Skeletal muscle tissue (tissue), 4 donors: Measurements from ENCODE around the gene VSTM2L. TPM values are rescaled to one million over a fixed set of nuclear protein-coding genes. Genes with fewer than 3 reads are reported as not detected.

Experiments
- H3K27ac ChIP-seq: one replicate; pipeline ENCODE4 v1.7.0; 2013; ENCODE audit warnings: mild to moderate bottlenecking, low read depth, low read length, inconsistent platforms
- H3K27me3 ChIP-seq, 3 donors: one replicate each; pipeline ENCODE4 v1.7.0; 2013; ENCODE audit warnings: low read length in 3 of 3; ENCODE audit not compliant: control insufficient read depth in 3 of 3, insufficient read depth in 3 of 3
- H3K36me3 ChIP-seq, 3 donors: one replicate each; pipeline ENCODE4 v1.7.0; 2013; ENCODE audit warnings: low read length in 3 of 3; ENCODE audit not compliant: control insufficient read depth in 3 of 3, insufficient read depth in 3 of 3
- H3K4me1 ChIP-seq, 3 donors: one replicate each; pipeline ENCODE4 v1.7.0; 2013; ENCODE audit warnings: low read length in 3 of 3, mild to moderate bottlenecking in 3 of 3; ENCODE audit not compliant: control insufficient read depth in 3 of 3, insufficient read depth in 3 of 3
- H3K4me3 ChIP-seq, 3 donors: one replicate each; pipeline ENCODE4 v1.7.0; 2013; ENCODE audit warnings: low read length in 3 of 3
- H3K9ac ChIP-seq, 3 donors: one replicate each; pipeline ENCODE4 v1.7.0; 2013; ENCODE audit warnings: low read length in 3 of 3, mild to moderate bottlenecking in 3 of 3, moderate library complexity in 2 of 3, low read depth in 1 of 3
- H3K9me3 ChIP-seq, 3 donors: one replicate each; pipeline ENCODE4 v1.7.0; 2013; ENCODE audit warnings: low read length in 3 of 3; ENCODE audit not compliant: control insufficient read depth in 3 of 3
- total RNA-seq: library from RNA; depleted of rRNA; stranded (reverse); fragments of >200 nt; gene quantifications from one replicate; pipeline ENCODE4 v1.2.3, GENCODE V29; 2014
- donor health status: Osteomylitis.

VSTM2L gene
- total RNA-seq, 1 donor from 2014 or later: not detected

GRCh38 chr20:37986044-37986858 lies 83.3 kb downstream of the VSTM2L start:
- Histone ChIP-seq H3K4me3 (no peak overlapping the region), H3K36me3 (peaks cover 6 to 9% (median 8%) of the 10 kb centered on the region in 3 donors), H3K27me3 (no peaks in the 10 kb centered on the region), H3K9ac (peak overlapping the region in 1 of 3 donors; percentile 19), H3K27ac (peak overlapping the region; percentile 79), H3K9me3 (no peaks in the 10 kb centered on the region), H3K4me1 (peaks cover 53 to 71% (median 65%) of the 10 kb centered on the region in 3 donors)

GRCh38 chr20:37986873-37987601 lies 84.1 kb downstream of the VSTM2L start:
- H3K4me1 ChIP-seq: peaks cover 60 to 78% (median 73%) of the 10 kb centered on the region in 3 donors

GRCh38 chr20:37987602-37988290 lies 84.8 kb downstream of the VSTM2L start:
- Histone ChIP-seq H3K27ac (peak overlapping the region; percentile 79), H3K4me1 (peaks cover 67 to 85% (median 80%) of the 10 kb centered on the region in 3 donors), H3K9ac (peak overlapping the region in 2 of 3 donors; percentile 43 to 64)

More at GRCh38 chr20:37986873-37987601, 84.1 kb downstream of the VSTM2L start:
- Histone ChIP-seq H3K36me3 (peaks cover 2 to 7% (median 5%) of the 10 kb centered on the region in 3 donors), H3K27me3 (no peaks in the 10 kb centered on the region), H3K9ac (peak overlapping the region in 2 of 3 donors; percentile 43 to 64), H3K4me3 (no peak overlapping the region), H3K27ac (peak overlapping the region; percentile 79), H3K9me3 (no peaks in the 10 kb centered on the region)

GRCh38 chr20:37988306-37988954 lies 85.5 kb downstream of the VSTM2L start:
- Histone ChIP-seq H3K27me3 (no peaks in the 10 kb centered on the region), H3K9ac (no peak overlapping the region), H3K27ac (peak overlapping the region; percentile 79), H3K4me1 (peaks cover 71 to 90% (median 83%) of the 10 kb centered on the region in 3 donors), H3K9me3 (no peaks in the 10 kb centered on the region), H3K36me3 (peaks cover 0 to 2% (median 2%) of the 10 kb centered on the region in 3 donors), H3K4me3 (no peak overlapping the region)

More at GRCh38 chr20:37987602-37988290, 84.8 kb downstream of the VSTM2L start:
- Histone ChIP-seq H3K9me3 (no peaks in the 10 kb centered on the region), H3K36me3 (peaks cover 2 to 7% (median 2%) of the 10 kb centered on the region in 3 donors), H3K4me3 (no peak overlapping the region), H3K27me3 (no peaks in the 10 kb centered on the region)

DNA sequence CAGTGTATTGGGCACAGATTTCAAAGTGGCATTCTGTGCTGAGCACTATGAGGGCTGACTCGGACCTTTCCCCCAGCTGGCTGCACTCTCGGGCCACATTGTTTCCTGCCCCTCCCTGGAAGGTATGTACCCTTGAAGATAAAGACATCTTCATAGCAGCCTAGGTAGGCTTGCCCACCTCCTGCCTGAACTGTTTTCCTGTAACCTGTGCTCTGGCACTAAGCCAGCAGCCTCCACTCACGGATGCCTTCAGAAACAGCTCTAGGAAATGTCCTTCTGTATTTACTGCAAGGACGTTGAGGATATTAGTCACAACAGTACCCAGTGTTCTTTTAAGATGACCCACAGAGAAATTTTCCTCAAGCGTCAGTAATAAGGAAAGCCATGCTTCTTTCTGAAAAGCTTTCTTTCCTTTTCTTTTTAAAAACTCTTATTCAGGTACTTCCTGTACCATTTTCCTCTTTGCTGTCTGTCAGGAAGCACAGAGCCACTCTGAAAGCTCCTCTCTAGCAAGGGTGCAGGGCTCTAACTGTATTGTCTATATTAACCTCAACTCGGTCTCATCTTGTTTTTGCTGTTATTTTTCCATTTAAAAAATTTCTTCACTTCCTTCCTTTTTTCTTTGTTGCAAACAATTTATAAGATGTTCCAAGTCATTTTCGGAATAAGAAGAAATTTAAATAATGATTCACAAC lies 86.8 kb downstream of the VSTM2L start:
- peak overlapping the region; percentile 73 for H3K27ac ChIP-seq
- peaks cover 69 to 90% (median 82%) of the 10 kb centered on the region in 3 donors for H3K4me1 ChIP-seq
- H3K9me3 ChIP-seq: no peaks in the 10 kb centered on the region
- H3K9ac ChIP-seq: no peak overlapping the region
- no peak overlapping the region for H3K4me3 ChIP-seq
- no peaks in the 10 kb centered on the region for H3K27me3 ChIP-seq
- peaks cover 2 to 6% (median 5%) of the 10 kb centered on the region in 3 donors for H3K36me3 ChIP-seq

- H3K27ac ChIP-seq: peak overlapping the region; percentile 73
- no peaks in the 10 kb centered on the region for H3K27me3 ChIP-seq
- no peaks in the 10 kb centered on the region for H3K9me3 ChIP-seq
- H3K9ac ChIP-seq: peak overlapping the region in 1 of 3 donors; percentile 17
- peaks cover 2 to 14% (median 10%) of the 10 kb centered on the region in 3 donors for H3K36me3 ChIP-seq
- peaks cover 77 to 93% (median 90%) of the 10 kb centered on the region in 3 donors for H3K4me1 ChIP-seq
- H3K4me3 ChIP-seq: peak overlapping the region in 1 of 3 donors; percentile 37
Observed at GRCh38 chr20:37990571-37991151, 87.7 kb downstream of the VSTM2L start.

- peak overlapping the region in 1 of 3 donors; percentile 17 for H3K9ac ChIP-seq
- peak overlapping the region; percentile 73 for H3K27ac ChIP-seq
- no peak overlapping the region for H3K4me3 ChIP-seq
- H3K4me1 ChIP-seq: peaks cover 79 to 93% (median 92%) of the 10 kb centered on the region in 3 donors
- peaks cover 3 to 21% (median 10%) of the 10 kb centered on the region in 3 donors for H3K36me3 ChIP-seq
- H3K9me3 ChIP-seq: no peaks in the 10 kb centered on the region
- no peaks in the 10 kb centered on the region for H3K27me3 ChIP-seq
Observed at GRCh38 chr20:37991157-37991866, 88.4 kb downstream of the VSTM2L start.

DNA sequence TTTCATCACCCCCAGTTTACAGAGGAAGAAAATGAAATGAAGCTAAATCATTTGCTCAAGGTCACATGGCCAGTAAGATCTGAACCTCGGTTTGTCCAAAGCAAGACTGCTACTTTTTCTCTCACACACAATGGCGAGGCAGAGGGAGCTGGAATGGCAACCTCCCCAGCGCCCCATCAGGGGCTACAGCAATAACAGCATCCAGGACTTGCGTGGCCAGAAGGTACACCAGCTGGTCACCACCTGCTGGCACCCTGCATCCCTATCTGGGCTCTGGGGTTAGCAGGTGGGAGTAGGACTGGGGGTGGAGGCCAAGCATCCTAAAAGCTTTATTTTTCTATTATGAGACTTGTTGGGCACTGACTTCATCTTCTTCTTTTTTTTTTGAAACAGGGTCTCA lies 89.0 kb downstream of the VSTM2L start:
- Histone ChIP-seq H3K4me3 (no peak overlapping the region), H3K27ac (peak overlapping the region; percentile 73), H3K4me1 (peaks cover 74 to 93% (median 92%) of the 10 kb centered on the region in 3 donors), H3K9ac (peak overlapping the region in 1 of 3 donors; percentile 17), H3K9me3 (no peaks in the 10 kb centered on the region), H3K36me3 (peaks cover 8 to 27% (median 16%) of the 10 kb centered on the region in 3 donors), H3K27me3 (no peaks in the 10 kb centered on the region)
